Mesothelial cell of epicardium (in vitro differentiated cells): ENCODE measurements around the gene JUN. TPM values are rescaled to one million over a fixed set of nuclear protein-coding genes. Genes with fewer than 3 reads are reported as not detected.
"Not testable (repeated sequence)": the region's sequence is repeated elsewhere in the genome, so short reads cannot be mapped to it uniquely, and the experiment has no call there.

Experiments
- DNase-seq, 2 experiments: peaks; one replicate each; pipeline ENCODE4 v3.0.0; 2021; ENCODE audit warnings: low spot score in 2 of 2; ENCODE audit not compliant: unreplicated experiment in 2 of 2
- H3K27ac Mint-ChIP-seq: 2 replicates; pipeline ENCODE4 v1.8.0; 2021; ENCODE audit warnings: mixed read lengths
- H3K27me3 Mint-ChIP-seq: 2 replicates; pipeline ENCODE4 v1.8.0; 2021; ENCODE audit warnings: low read depth, mixed read lengths
- H3K36me3 Mint-ChIP-seq: 2 replicates; pipeline ENCODE4 v1.8.0; 2021; ENCODE audit warnings: mixed read lengths
- H3K4me1 Mint-ChIP-seq: 2 replicates; pipeline ENCODE4 v1.8.0; 2021; ENCODE audit warnings: mixed read lengths
- H3K4me3 Mint-ChIP-seq: 2 replicates; pipeline ENCODE4 v1.8.0; 2021; ENCODE audit warnings: mild to moderate bottlenecking, moderate library complexity, mixed read lengths
- H3K9me3 Mint-ChIP-seq: 2 replicates; pipeline ENCODE4 v1.8.0; 2021; ENCODE audit warnings: mixed read lengths
- total RNA-seq: library from RNA; stranded (reverse); gene quantifications from 3 replicates; pipeline ENCODE4 v1.2.1, GENCODE V29; 2021
- TF ChIP-seq, protein P1 (sequence below): fragments of 200-600 bp; sonication (generic); IDR thresholded peaks from one replicate; pipeline ENCODE4 v1.5.0; 2021; ENCODE audit warnings: antibody characterized with exemption; ENCODE audit not compliant: unreplicated experiment

JUN gene
- total RNA-seq, 1 donor from 2014 or later: 242 TPM

DNA sequence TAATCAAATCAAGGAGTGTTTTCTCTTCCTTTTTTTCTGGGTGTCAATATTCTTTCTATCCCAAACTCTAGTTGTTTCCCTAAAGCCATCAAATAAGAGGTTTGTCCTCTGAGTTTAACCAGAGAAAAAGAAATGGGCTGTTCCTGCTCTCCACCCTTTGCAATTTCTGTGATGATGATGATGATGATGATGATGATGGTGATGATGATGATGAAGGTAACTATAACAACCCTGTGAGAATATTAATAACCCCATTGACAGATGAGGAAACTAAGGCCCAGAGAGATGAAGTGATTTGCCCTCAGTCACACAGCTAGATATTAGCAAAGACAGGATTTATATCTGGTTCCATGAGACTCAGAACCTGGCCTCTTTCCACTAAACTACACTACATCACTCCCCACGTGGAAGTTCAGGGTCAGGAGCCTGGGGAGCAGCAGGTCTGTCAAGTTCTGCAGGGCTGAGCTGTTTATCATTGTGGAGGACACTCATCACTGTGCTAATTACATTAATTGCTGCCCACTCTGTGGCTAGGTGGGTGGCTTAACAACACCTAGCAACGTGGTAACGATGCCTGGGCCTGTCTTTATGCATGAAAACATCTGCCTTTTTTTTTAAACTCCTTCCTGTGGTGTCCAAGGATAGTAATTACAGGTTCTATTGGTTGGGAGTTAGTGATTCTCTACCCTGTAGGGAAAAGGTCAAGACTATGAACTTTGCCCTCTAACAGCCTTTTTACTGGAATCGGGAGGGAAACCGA is 19.0 kb upstream of the JUN start:
- Mint-ChIP-seq H3K4me3 (no peak overlapping the region), H3K27ac (no peak overlapping the region), H3K4me1 (peaks cover 37% of the 10 kb centered on the region), H3K9me3 (no peaks in the 10 kb centered on the region), H3K27me3 (no peaks in the 10 kb centered on the region), H3K36me3 (no peaks in the 10 kb centered on the region)
- DNase-seq: no peak
- TF ChIP-seq, protein P1, sequence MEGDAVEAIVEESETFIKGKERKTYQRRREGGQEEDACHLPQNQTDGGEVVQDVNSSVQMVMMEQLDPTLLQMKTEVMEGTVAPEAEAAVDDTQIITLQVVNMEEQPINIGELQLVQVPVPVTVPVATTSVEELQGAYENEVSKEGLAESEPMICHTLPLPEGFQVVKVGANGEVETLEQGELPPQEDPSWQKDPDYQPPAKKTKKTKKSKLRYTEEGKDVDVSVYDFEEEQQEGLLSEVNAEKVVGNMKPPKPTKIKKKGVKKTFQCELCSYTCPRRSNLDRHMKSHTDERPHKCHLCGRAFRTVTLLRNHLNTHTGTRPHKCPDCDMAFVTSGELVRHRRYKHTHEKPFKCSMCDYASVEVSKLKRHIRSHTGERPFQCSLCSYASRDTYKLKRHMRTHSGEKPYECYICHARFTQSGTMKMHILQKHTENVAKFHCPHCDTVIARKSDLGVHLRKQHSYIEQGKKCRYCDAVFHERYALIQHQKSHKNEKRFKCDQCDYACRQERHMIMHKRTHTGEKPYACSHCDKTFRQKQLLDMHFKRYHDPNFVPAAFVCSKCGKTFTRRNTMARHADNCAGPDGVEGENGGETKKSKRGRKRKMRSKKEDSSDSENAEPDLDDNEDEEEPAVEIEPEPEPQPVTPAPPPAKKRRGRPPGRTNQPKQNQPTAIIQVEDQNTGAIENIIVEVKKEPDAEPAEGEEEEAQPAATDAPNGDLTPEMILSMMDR: no peak

DNA sequence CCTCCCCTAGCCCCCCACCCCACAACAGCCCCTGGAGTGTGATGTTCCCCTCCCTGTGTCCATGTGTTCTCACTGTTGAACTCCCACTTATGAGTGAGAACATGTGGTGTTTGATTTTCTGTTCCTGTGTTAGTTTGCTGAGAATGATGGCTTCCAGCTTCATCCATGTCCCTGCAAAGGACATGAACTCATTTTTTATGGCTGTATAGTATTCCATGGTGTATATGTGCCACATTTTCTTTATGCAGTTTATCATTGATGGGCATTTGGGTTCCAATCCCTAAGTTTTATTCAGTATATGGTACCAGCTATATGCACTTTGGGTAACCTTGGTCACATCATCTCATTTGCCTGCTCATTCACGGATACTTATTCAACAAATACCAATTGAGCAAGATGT is 17.4 kb upstream of the JUN start:
- not testable (repeated sequence) for H3K4me3 Mint-ChIP-seq, H3K36me3 Mint-ChIP-seq, H3K9me3 Mint-ChIP-seq, H3K27me3 Mint-ChIP-seq, H3K27ac Mint-ChIP-seq, DNase-seq
- H3K4me1 Mint-ChIP-seq: peaks cover 36% of the 10 kb centered on the region

DNA sequence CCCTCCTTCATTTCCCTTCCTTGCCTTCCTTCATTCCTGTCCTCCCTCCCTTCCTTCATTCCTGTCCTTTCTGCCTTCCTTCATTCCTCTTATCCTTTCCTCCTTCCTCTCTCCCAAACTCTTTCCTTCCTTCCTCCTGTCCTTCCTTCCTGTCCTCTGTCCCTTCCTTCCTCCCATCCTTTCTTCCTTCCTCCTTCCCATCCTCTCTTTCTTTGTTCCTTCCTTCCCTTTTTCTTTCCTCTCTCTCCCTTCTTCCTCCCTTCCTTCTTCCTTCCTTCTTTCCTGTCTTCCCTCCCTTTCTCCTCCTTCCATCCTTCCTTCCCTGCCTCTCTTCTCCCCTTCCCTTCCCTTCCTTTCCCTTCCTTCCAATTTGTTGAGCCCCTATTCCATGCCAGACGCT is 15.8 kb upstream of the JUN start:
- no peak overlapping the region for H3K27ac Mint-ChIP-seq
- TF ChIP-seq, protein P1: no peak
- H3K4me1 Mint-ChIP-seq: peaks cover 40% of the 10 kb centered on the region
- no peaks in the 10 kb centered on the region for H3K9me3 Mint-ChIP-seq
- no peak for DNase-seq
- H3K27me3 Mint-ChIP-seq: no peaks in the 10 kb centered on the region
- H3K36me3 Mint-ChIP-seq: no peaks in the 10 kb centered on the region
- H3K4me3 Mint-ChIP-seq: no peak overlapping the region

DNA sequence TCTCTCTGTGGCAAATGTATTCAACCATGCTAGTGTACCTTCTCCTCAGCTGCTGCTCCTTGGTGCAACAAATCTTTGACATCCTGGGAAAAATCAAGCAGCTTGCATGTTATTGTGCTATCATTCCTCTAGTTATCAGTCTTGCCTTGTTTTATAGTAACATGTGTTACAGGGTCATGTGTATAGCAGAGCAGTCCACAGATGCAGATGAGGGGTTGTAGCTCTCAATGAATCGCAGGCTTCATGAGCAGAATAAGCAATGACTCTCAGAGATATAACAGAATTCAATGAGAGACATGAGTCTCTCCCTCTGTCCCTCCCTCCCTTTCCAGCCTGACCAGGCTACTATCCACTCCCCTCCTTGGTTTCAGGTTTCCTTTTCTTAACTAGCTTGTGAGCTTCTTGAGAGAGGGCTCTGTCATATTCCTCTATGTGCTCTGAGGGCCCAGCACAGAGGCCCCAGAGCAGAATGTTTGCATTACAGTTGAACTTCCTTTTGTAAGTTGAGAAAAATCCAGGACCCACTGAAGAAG is 15.1 kb upstream of the JUN start:
- peaks cover 38% of the 10 kb centered on the region for H3K4me1 Mint-ChIP-seq
- H3K27me3 Mint-ChIP-seq: no peaks in the 10 kb centered on the region
- TF ChIP-seq, protein P1: no peak

DNA sequence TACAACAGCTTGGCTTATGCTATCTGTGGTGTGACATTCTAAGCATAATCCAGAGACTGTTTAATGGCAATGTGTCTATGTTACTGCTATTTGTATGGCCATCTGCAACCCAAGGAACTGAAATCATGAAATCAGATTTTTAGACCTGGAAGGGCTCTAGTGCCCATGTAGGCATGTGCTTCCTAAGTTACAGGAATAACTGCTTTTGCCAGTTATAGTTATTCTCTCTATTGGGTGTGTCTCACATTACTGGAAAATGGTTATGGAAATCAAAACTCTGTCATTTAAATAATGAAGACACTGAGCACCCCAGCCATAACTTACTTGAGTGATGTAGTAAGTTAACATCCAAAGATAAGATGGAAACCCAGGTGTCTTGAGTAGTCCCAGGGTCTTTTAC is 12.6 kb upstream of the JUN start:
- no peak overlapping the region for H3K27ac Mint-ChIP-seq
- TF ChIP-seq, protein P1: no peak
- no peak for DNase-seq
- no peaks in the 10 kb centered on the region for H3K9me3 Mint-ChIP-seq
- H3K4me3 Mint-ChIP-seq: no peak overlapping the region
- no peaks in the 10 kb centered on the region for H3K27me3 Mint-ChIP-seq
- H3K4me1 Mint-ChIP-seq: peaks cover 30% of the 10 kb centered on the region
- no peaks in the 10 kb centered on the region for H3K36me3 Mint-ChIP-seq

More for the DNA sequence above, 15.1 kb upstream of the JUN start:
- Mint-ChIP-seq H3K4me3 (no peak overlapping the region), H3K36me3 (no peaks in the 10 kb centered on the region), H3K27ac (peak overlapping the region; percentile 75), H3K9me3 (no peaks in the 10 kb centered on the region)
- DNase-seq: no peak

DNA sequence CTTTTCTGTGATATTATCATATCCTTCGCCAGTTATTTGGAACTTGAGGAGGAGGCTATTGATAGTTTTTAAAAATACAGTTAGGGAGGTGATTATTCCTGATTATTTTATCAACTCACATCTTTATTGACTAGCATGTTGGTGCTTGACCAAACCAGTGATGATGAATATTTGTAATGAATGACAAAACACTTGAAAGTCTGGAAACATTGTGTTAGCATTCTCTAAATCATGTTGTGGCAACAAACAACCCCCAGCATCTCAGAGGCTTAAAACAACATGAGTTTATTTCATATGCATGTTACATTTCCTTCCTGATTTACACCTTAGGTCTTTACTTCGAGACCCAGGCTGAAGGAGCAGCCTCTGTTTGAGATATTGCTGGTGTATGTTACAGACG is 10.7 kb upstream of the JUN start:
- Mint-ChIP-seq H3K36me3 (no peaks in the 10 kb centered on the region), H3K4me3 (no peak overlapping the region), H3K4me1 (peaks cover 27% of the 10 kb centered on the region), H3K9me3 (no peaks in the 10 kb centered on the region), H3K27ac (no peak overlapping the region), H3K27me3 (no peaks in the 10 kb centered on the region)
- DNase-seq: no peak
- TF ChIP-seq, protein P1: no peak
